ENCODE measurements around the gene PCSK5.

PCSK5 gene

GRCh38 chr9:76245518-76245917, 355.0 kb downstream of the PCSK5 start:
- H3K9ac ChIP-seq (ENCODE audit: low read length): no peak overlapping the region
- H3K9me3 ChIP-seq (ENCODE audit: insufficient read depth, low read length): no peaks in the 10 kb centered on the region
- no peaks in the 10 kb centered on the region for H3K36me3 ChIP-seq (ENCODE audit: low read length)
- H3K27me3 ChIP-seq (ENCODE audit: low read length): no peaks in the 10 kb centered on the region
- no peak for TF ChIP-seq CTCF (IDR thresholded peaks at IDR 0.05; ENCODE audit: insufficient read depth, low read length, poor library complexity, severe bottlenecking)
- no peaks in the 10 kb centered on the region for H3F3A ChIP-seq (ENCODE audit: insufficient read depth)
- no peaks in the 10 kb centered on the region for H3K9me2 ChIP-seq (replicated peaks; ENCODE audit: insufficient read depth, low read length)
- H3K4me2 ChIP-seq (ENCODE audit: low read depth, low read length, poor library complexity, severe bottlenecking): no peak overlapping the region
- no peak overlapping the region for H2AFZ ChIP-seq (ENCODE audit: low read depth, low read length, severe bottlenecking)
- no peak overlapping the region for H3K4me3 ChIP-seq (ENCODE audit: insufficient read depth, low read length, poor library complexity, severe bottlenecking)
- H3K79me2 ChIP-seq (ENCODE audit: insufficient read depth, low read length): no peaks in the 10 kb centered on the region
- H3K27ac ChIP-seq (ENCODE audit: low read depth, low read length): no peak overlapping the region
- no peaks in the 10 kb centered on the region for H4K20me1 ChIP-seq (ENCODE audit: low read depth, low read length)

- Histone ChIP-seq H3K9me3 (ENCODE audit: insufficient read depth, low read length) (no peaks in the 10 kb centered on the region), H3K36me3 (ENCODE audit: low read length) (no peaks in the 10 kb centered on the region), H2AFZ (ENCODE audit: low read depth, low read length, severe bottlenecking) (no peak overlapping the region), H3K9ac (ENCODE audit: low read length) (no peak overlapping the region), H3K79me2 (ENCODE audit: insufficient read depth, low read length) (no peaks in the 10 kb centered on the region), H4K20me1 (ENCODE audit: low read depth, low read length) (no peaks in the 10 kb centered on the region), H3F3A (ENCODE audit: insufficient read depth) (no peaks in the 10 kb centered on the region), H3K9me2 (replicated peaks; ENCODE audit: insufficient read depth, low read length) (no peaks in the 10 kb centered on the region), H3K4me2 (ENCODE audit: low read depth, low read length, poor library complexity, severe bottlenecking) (no peak overlapping the region), H3K27ac (ENCODE audit: low read depth, low read length) (no peak overlapping the region), H3K27me3 (ENCODE audit: low read length) (no peaks in the 10 kb centered on the region), H3K4me3 (ENCODE audit: insufficient read depth, low read length, poor library complexity, severe bottlenecking) (no peak overlapping the region)
- TF ChIP-seq EZH2phosphoT487 (conservative IDR thresholded peaks at IDR 0.05; ENCODE audit: low read length) (no peak), CTCF (IDR thresholded peaks at IDR 0.05; ENCODE audit: insufficient read depth, low read length, poor library complexity, severe bottlenecking) (no peak)
These were observed 356.2 kb downstream of the PCSK5 start for GRCh38 chr9:76246680-76247079.

- no peak overlapping the region for H3K9ac ChIP-seq (ENCODE audit: low read length)
- H3K27ac ChIP-seq (ENCODE audit: low read depth, low read length): no peak overlapping the region
- H3K9me2 ChIP-seq (replicated peaks; ENCODE audit: insufficient read depth, low read length): no peaks in the 10 kb centered on the region
- TF ChIP-seq CTCF (IDR thresholded peaks at IDR 0.05; ENCODE audit: insufficient read depth, low read length, poor library complexity, severe bottlenecking): no peak
- TF ChIP-seq EZH2phosphoT487 (conservative IDR thresholded peaks at IDR 0.05; ENCODE audit: low read length): no peak
- H3K9me3 ChIP-seq (ENCODE audit: insufficient read depth, low read length): no peaks in the 10 kb centered on the region
- no peaks in the 10 kb centered on the region for H3K36me3 ChIP-seq (ENCODE audit: low read length)
- no peak overlapping the region for H3K4me2 ChIP-seq (ENCODE audit: low read depth, low read length, poor library complexity, severe bottlenecking)
- no peak overlapping the region for H2AFZ ChIP-seq (ENCODE audit: low read depth, low read length, severe bottlenecking)
- H3K27me3 ChIP-seq (ENCODE audit: low read length): no peaks in the 10 kb centered on the region
- H4K20me1 ChIP-seq (ENCODE audit: low read depth, low read length): no peaks in the 10 kb centered on the region
- H3F3A ChIP-seq (ENCODE audit: insufficient read depth): no peaks in the 10 kb centered on the region
- H3K79me2 ChIP-seq (ENCODE audit: insufficient read depth, low read length): no peaks in the 10 kb centered on the region
- H3K4me3 ChIP-seq (ENCODE audit: insufficient read depth, low read length, poor library complexity, severe bottlenecking): no peak overlapping the region
These were observed 357.0 kb downstream of the PCSK5 start for GRCh38 chr9:76247426-76247825.

- no peaks in the 10 kb centered on the region for H3K9me3 ChIP-seq (ENCODE audit: insufficient read depth, low read length)
- H3F3A ChIP-seq (ENCODE audit: insufficient read depth): no peaks in the 10 kb centered on the region
- H4K20me1 ChIP-seq (ENCODE audit: low read depth, low read length): no peaks in the 10 kb centered on the region
- H3K9me2 ChIP-seq (replicated peaks; ENCODE audit: insufficient read depth, low read length): no peaks in the 10 kb centered on the region
- H3K27me3 ChIP-seq (ENCODE audit: low read length): no peaks in the 10 kb centered on the region
- no peak overlapping the region for H2AFZ ChIP-seq (ENCODE audit: low read depth, low read length, severe bottlenecking)
- no peak overlapping the region for H3K4me3 ChIP-seq (ENCODE audit: insufficient read depth, low read length, poor library complexity, severe bottlenecking)
- no peak for TF ChIP-seq CTCF (IDR thresholded peaks at IDR 0.05; ENCODE audit: insufficient read depth, low read length, poor library complexity, severe bottlenecking)
- TF ChIP-seq EZH2phosphoT487 (conservative IDR thresholded peaks at IDR 0.05; ENCODE audit: low read length): no peak
- no peak overlapping the region for H3K9ac ChIP-seq (ENCODE audit: low read length)
- no peaks in the 10 kb centered on the region for H3K36me3 ChIP-seq (ENCODE audit: low read length)
- no peak overlapping the region for H3K27ac ChIP-seq (ENCODE audit: low read depth, low read length)
- no peaks in the 10 kb centered on the region for H3K79me2 ChIP-seq (ENCODE audit: insufficient read depth, low read length)
- no peak overlapping the region for H3K4me2 ChIP-seq (ENCODE audit: low read depth, low read length, poor library complexity, severe bottlenecking)
These were observed 358.8 kb downstream of the PCSK5 start for GRCh38 chr9:76249309-76249708.
